HTR-8/SVneo (cell line): ENCODE data around the gene SMOC1.

Source experiments
- DNase-seq: peaks from one replicate; pipeline ENCODE4 v3.0.0; 2011; ENCODE audit warnings: low spot score, mixed read lengths; ENCODE audit not compliant: insufficient read length
- FAIRE-seq: peaks from 2 replicates; lab custom pipeline; 2011; peaks lifted over from hg19 to GRCh38; lab: Jason Lieb, UNC

The SMOC1 gene

GRCh38 chr14:69879175-69880043 lies at the start of gene SMOC1:
TSS of gene SMOC1 (plus strand) at chr14:69879416. CDS start at chr14:69879679, 263 bp downstream.
- peak; percentile 100 for DNase-seq
- FAIRE-seq, result peak; percentile 95

- DNase-seq (no peak), FAIRE-seq (no peak)
Measured at GRCh38 chr14:69838881-69839416, 40.3 kb upstream of the SMOC1 start.

GRCh38 chr14:69839661-69840060 lies 39.6 kb upstream of the SMOC1 start:
- FAIRE-seq, result no peak
- DNase-seq, result no peak

GRCh38 chr14:69841656-69842055 lies 37.6 kb upstream of the SMOC1 start:
- DNase-seq (no peak), FAIRE-seq (peak; percentile 51)

- FAIRE-seq, result no peak
- no peak for DNase-seq
Measured at GRCh38 chr14:69842686-69843420, 36.4 kb upstream of the SMOC1 start.

- FAIRE-seq, result no peak
- DNase-seq, result no peak
Measured at GRCh38 chr14:69844171-69844570, 35.0 kb upstream of the SMOC1 start.

GRCh38 chr14:69845050-69845581 lies 34.1 kb upstream of the SMOC1 start:
- no peak for FAIRE-seq
- no peak for DNase-seq

GRCh38 chr14:69845787-69846186 lies 33.4 kb upstream of the SMOC1 start:
- FAIRE-seq (no peak), DNase-seq (no peak)

- no peak for DNase-seq
- peak; percentile 31 for FAIRE-seq
Measured at GRCh38 chr14:69848156-69848555, 31.1 kb upstream of the SMOC1 start.

- FAIRE-seq (peak; percentile 65), DNase-seq (no peak)
Measured at GRCh38 chr14:69848903-69849391, 30.3 kb upstream of the SMOC1 start.

- FAIRE-seq (no peak), DNase-seq (no peak)
Measured at GRCh38 chr14:69850086-69850735, 29.0 kb upstream of the SMOC1 start.

GRCh38 chr14:69850736-69851112 lies 28.5 kb upstream of the SMOC1 start:
- FAIRE-seq, result no peak
- DNase-seq, result no peak

- FAIRE-seq (peak; percentile 72), DNase-seq (no peak)
Measured at GRCh38 chr14:69852531-69853321, 26.5 kb upstream of the SMOC1 start.

GRCh38 chr14:69853774-69854173 lies 25.4 kb upstream of the SMOC1 start:
- DNase-seq (no peak), FAIRE-seq (peak; percentile 48)

- DNase-seq, result no peak
- no peak for FAIRE-seq
Measured at GRCh38 chr14:69854598-69854997, 24.6 kb upstream of the SMOC1 start.

GRCh38 chr14:69855180-69855832 lies 23.9 kb upstream of the SMOC1 start:
- DNase-seq (no peak), FAIRE-seq (peak; percentile 82)

GRCh38 chr14:69858801-69859200 lies 20.4 kb upstream of the SMOC1 start:
- no peak for DNase-seq
- no peak for FAIRE-seq

GRCh38 chr14:69859591-69859990 lies 19.6 kb upstream of the SMOC1 start:
- DNase-seq, result no peak
- peak; percentile 63 for FAIRE-seq

GRCh38 chr14:69860221-69860620 lies 19.0 kb upstream of the SMOC1 start:
- FAIRE-seq (no peak), DNase-seq (no peak)
